Astrocyte (in vitro differentiated cells and primary cell): ENCODE data around the gene ERAL1.

ENCODE experiments used
- CTCF ChIP-seq: IDR thresholded peaks from 2 replicates; pipeline ENCODE4 v1.5.1; 2011; ENCODE audit warnings: low read depth, mild to moderate bottlenecking, inconsistent platforms, low read length, moderate library complexity; ENCODE audit not compliant: insufficient read depth
- EZH2 ChIP-seq: IDR thresholded peaks from 2 replicates; pipeline ENCODE4 v1.6.1; 2012; ENCODE audit warnings: mild to moderate bottlenecking, low read length, inconsistent platforms; ENCODE audit not compliant: insufficient read depth

- TF ChIP-seq CTCF (no peak), EZH2 (no peak)
Observed at GRCh38 chr17:28889996-28890395, 35.2 kb downstream of the ERAL1 start.
